T follicular helper cell (primary cell): Measurements from ENCODE around the gene PLXNB1.
A peak's percentile ranks its signal among the peaks of the same experiment; 100 is the strongest.

Experiments
- DNase-seq: peaks from one replicate; pipeline ENCODE4 v3.0.0-alpha.2; 2020; ENCODE audit warnings: low read depth

PLXNB1 gene

GRCh38 chr3:48434591-48435222 is 4.8 kb upstream of the PLXNB1 start:
- no peak for DNase-seq

GRCh38 chr3:48433472-48434118 is 3.7 kb upstream of the PLXNB1 start:
- DNase-seq = no peak

GRCh38 chr3:48432411-48433371 is 2.8 kb upstream of the PLXNB1 start:
- no peak for DNase-seq

GRCh38 chr3:48431224-48432029 is 1.5 kb upstream of the PLXNB1 start:
- no peak for DNase-seq

- DNase-seq = no peak
Measured at GRCh38 chr3:48430708-48431101, 819 bp upstream of the PLXNB1 start.

GRCh38 chr3:48429317-48429959 is 448 bp downstream of the PLXNB1 start:
- DNase-seq = peak; percentile 64

GRCh38 chr3:48428572-48429316 is 1.1 kb downstream of the PLXNB1 start:
- no peak for DNase-seq

GRCh38 chr3:48428088-48428571 is 1.8 kb downstream of the PLXNB1 start:
- DNase-seq = no peak

- DNase-seq = no peak
Measured at GRCh38 chr3:48427630-48427962, 2.3 kb downstream of the PLXNB1 start.

- no peak for DNase-seq
Measured at GRCh38 chr3:48426944-48427629, 2.8 kb downstream of the PLXNB1 start.

GRCh38 chr3:48426401-48426909 is 3.4 kb downstream of the PLXNB1 start:
- no peak for DNase-seq

GRCh38 chr3:48425281-48425812 is 4.5 kb downstream of the PLXNB1 start:
- no peak for DNase-seq

- no peak for DNase-seq
Measured at GRCh38 chr3:48423883-48424695, 5.8 kb downstream of the PLXNB1 start.

GRCh38 chr3:48423241-48423882 is 6.5 kb downstream of the PLXNB1 start:
- DNase-seq = no peak

GRCh38 chr3:48422681-48423080 is 7.2 kb downstream of the PLXNB1 start:
- no peak for DNase-seq

- no peak for DNase-seq
Measured at GRCh38 chr3:48422272-48422671, 7.6 kb downstream of the PLXNB1 start.

GRCh38 chr3:48420561-48420960 is 9.3 kb downstream of the PLXNB1 start:
- DNase-seq = no peak

GRCh38 chr3:48419597-48419996 is 10.3 kb downstream of the PLXNB1 start:
- no peak for DNase-seq
